Smooth muscle cell of bladder (primary cell): ENCODE measurements around the gene ZNF19. TPM values are rescaled to one million over a fixed set of nuclear protein-coding genes. Genes with fewer than 3 reads are reported as not detected.

ENCODE experiments used
- total RNA-seq: library from RNA; depleted of rRNA; stranded (reverse); fragments of >200 nt; gene quantifications from 2 replicates; pipeline ENCODE4 v1.2.3, GENCODE V29; 2014

Gene ZNF19
- total RNA-seq: 2.4 and 2.6 TPM in 2 replicates

GRCh38 chr16:71489122-71489521, at the start of gene ZNF19:
ZNF19 (minus strand) TSS chr16:71489324; CDS start chr16:71482114, 7,210 bp downstream.

GRCh38 chr16:71526111-71526631, 37.0 kb upstream of the ZNF19 start, which contains the start of gene CHST4:
CHST4 (plus strand) TSS chr16:71526426; CDS start chr16:71536678, 10,252 bp downstream.

GRCh38 chr16:71461686-71462648, 27.2 kb downstream of the ZNF19 start, which contains the start of gene ZNF23:
ZNF23 (minus strand) TSS chr16:71462247; CDS start chr16:71456796, 5,451 bp downstream.

GRCh38 chr16:71442051-71442440, 47.1 kb downstream of the ZNF19 start, which contains the start of gene TLE7:
TLE7 (minus strand) TSS chr16:71442054; CDS start chr16:71433324, 8,730 bp downstream.

Other genes starting within 250 kb of the ZNF19 start
- 19.1 and 21.4 TPM in 2 replicates for gene CMTR2, start 199.9 kb downstream of the ZNF19 start, total RNA-seq
- 0.28 and 0.92 TPM in 2 replicates for gene CALB2, start 130.6 kb downstream of the ZNF19 start, total RNA-seq
- not detected in 2 replicates for gene TLE7, start 47.3 kb downstream of the ZNF19 start, total RNA-seq
- 10.2 and 13.7 TPM in 2 replicates for gene ZNF23, start 27.1 kb downstream of the ZNF19 start, total RNA-seq
- gene CHST4, start 37.1 kb upstream of the ZNF19 start, total RNA-seq: not detected in 2 replicates
- gene TAT, start 87.8 kb upstream of the ZNF19 start, total RNA-seq: not detected in 2 replicates
- gene MARVELD3, start 136.9 kb upstream of the ZNF19 start, total RNA-seq: not detected in 2 replicates
- 5.4 and 6.9 TPM in 2 replicates for gene PHLPP2, start 235.4 kb upstream of the ZNF19 start, total RNA-seq